ENCODE measurements around the gene VSIG10L.

Gene VSIG10L

DNA sequence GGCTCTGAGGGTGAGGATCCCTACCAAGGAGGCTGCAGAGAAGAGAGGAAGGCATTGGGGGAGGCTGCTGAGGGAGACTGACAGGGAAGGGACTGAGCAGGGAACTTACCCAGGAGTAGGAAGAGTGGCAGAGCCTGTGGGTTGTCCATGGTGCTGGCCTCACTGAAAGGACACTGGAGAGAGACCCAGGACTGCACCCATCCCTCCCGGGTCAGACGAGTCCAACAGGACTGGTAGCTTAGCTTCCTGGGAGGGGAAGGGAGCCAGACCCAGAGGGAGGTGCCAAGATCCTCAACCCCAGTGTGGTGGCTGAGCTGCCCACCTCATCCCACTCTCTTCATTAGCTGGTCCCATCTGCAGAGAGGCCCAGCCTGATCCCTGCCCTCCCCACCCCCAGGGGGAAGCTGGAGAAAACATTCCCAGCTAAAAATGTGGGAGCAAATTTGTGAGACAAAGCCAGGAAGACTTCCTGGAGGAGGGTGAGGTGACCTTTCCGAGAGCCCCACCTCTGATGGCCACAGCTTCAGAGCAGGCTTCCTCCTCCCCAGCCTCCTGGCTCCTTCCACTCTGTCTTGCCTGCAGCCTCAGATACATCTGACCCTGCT, at the start of gene VSIG10L:
Gene VSIG10L, minus strand, starts transcription at position 164 of the 605 bp plus-strand sequence. Its CDS starts 15 bp downstream, at position 149.
- Histone ChIP-seq H3K9ac (ENCODE audit: low read length) (no peak within 1 kb of the TSS), H3K4me3 (ENCODE audit: low read depth, low read length) (peak within 1 kb of the TSS; percentile 81), H3K9me3 (ENCODE audit: control insufficient read depth, insufficient read depth, low read depth, low read length) (no peaks in the 10 kb centered on the region), H3K36me3 (ENCODE audit: control insufficient read depth, insufficient read depth, low read length) (peaks cover 9% of the 10 kb centered on the region; the same call in 1 of the 2 replicates), H3K27me3 (ENCODE audit: control insufficient read depth, insufficient read depth, low read length) (peaks cover 19% of the 10 kb centered on the region), H3K4me1 (ENCODE audit: control insufficient read depth, insufficient read depth, low read length) (peaks cover 34% of the 10 kb centered on the region), H3K27ac (ENCODE audit: low read depth, low read length) (no peak within 1 kb of the TSS)

GRCh38 chr19:51391073-51391611, 49.2 kb upstream of the VSIG10L start:
- Histone ChIP-seq H3K27ac (ENCODE audit: low read depth, low read length) (no peak overlapping the region), H3K36me3 (ENCODE audit: control insufficient read depth, insufficient read depth, low read length) (no peaks in the 10 kb centered on the region), H3K9me3 (ENCODE audit: control insufficient read depth, insufficient read depth, low read depth, low read length) (no peaks in the 10 kb centered on the region), H3K4me3 (ENCODE audit: low read depth, low read length) (peak overlapping the region; percentile 45), H3K9ac (ENCODE audit: low read length) (no peak overlapping the region), H3K4me1 (ENCODE audit: control insufficient read depth, insufficient read depth, low read length) (peaks cover 20% of the 10 kb centered on the region; the same call in 1 of the 2 replicates), H3K27me3 (ENCODE audit: control insufficient read depth, insufficient read depth, low read length) (no peaks in the 10 kb centered on the region)

DNA sequence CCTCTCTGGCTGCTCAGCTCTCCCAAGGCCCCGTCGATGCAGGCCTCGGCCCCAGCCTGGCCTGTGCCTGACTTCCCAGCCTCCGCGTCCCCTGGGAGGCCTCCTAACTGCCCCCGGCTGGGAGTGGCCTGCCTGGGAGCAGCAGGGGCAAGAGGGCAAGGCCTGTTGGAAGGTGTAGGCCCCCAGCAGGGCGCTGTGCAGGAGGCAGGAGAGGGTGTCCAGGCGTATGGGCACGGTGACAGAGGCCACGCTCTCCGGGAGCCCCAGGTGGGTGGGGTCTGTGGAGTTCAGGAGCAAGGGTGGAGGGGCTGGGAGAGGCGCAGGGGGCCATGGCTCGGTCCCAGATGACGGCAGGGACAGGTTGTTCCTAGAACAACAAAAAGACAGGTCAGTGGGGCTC, 47.2 kb upstream of the VSIG10L start:
- Histone ChIP-seq H3K4me1 (ENCODE audit: control insufficient read depth, insufficient read depth, low read length) (peaks cover 13% of the 10 kb centered on the region; the same call in 1 of the 2 replicates), H3K9me3 (ENCODE audit: control insufficient read depth, insufficient read depth, low read depth, low read length) (no peaks in the 10 kb centered on the region), H3K4me3 (ENCODE audit: low read depth, low read length) (no peak overlapping the region), H3K9ac (ENCODE audit: low read length) (no peak overlapping the region), H3K36me3 (ENCODE audit: control insufficient read depth, insufficient read depth, low read length) (no peaks in the 10 kb centered on the region), H3K27ac (ENCODE audit: low read depth, low read length) (no peak overlapping the region), H3K27me3 (ENCODE audit: control insufficient read depth, insufficient read depth, low read length) (no peaks in the 10 kb centered on the region)

GRCh38 chr19:51387924-51388389, 46.0 kb upstream of the VSIG10L start, which contains the start of gene LIM2:
Gene LIM2, minus strand, starts transcription at chr19:51387974. Its CDS starts 531 bp downstream, at chr19:51387443.
- Histone ChIP-seq H3K27me3 (ENCODE audit: control insufficient read depth, insufficient read depth, low read length) (no peaks in the 10 kb centered on the region), H3K4me1 (ENCODE audit: control insufficient read depth, insufficient read depth, low read length) (peaks cover 9% of the 10 kb centered on the region; the same call in 1 of the 2 replicates), H3K27ac (ENCODE audit: low read depth, low read length) (no peak within 1 kb of the TSS), H3K9me3 (ENCODE audit: control insufficient read depth, insufficient read depth, low read depth, low read length) (no peaks in the 10 kb centered on the region), H3K9ac (ENCODE audit: low read length) (no peak within 1 kb of the TSS), H3K4me3 (ENCODE audit: low read depth, low read length) (no peak within 1 kb of the TSS), H3K36me3 (ENCODE audit: control insufficient read depth, insufficient read depth, low read length) (no peaks in the 10 kb centered on the region)

GRCh38 chr19:51386882-51387520, 45.1 kb upstream of the VSIG10L start:
- H3K36me3 ChIP-seq (ENCODE audit: control insufficient read depth, insufficient read depth, low read length), result no peaks in the 10 kb centered on the region
- H3K27ac ChIP-seq (ENCODE audit: low read depth, low read length), result no peak overlapping the region
- no peak overlapping the region for H3K4me3 ChIP-seq (ENCODE audit: low read depth, low read length)
- H3K9ac ChIP-seq (ENCODE audit: low read length), result no peak overlapping the region
- H3K9me3 ChIP-seq (ENCODE audit: control insufficient read depth, insufficient read depth, low read depth, low read length), result 0 out of 2 replicates have a peak, but pooled peaks cover 2% of the 10 kb centered on the region
- peaks cover 9% of the 10 kb centered on the region; the same call in 1 of the 2 replicates for H3K4me1 ChIP-seq (ENCODE audit: control insufficient read depth, insufficient read depth, low read length)
- no peaks in the 10 kb centered on the region for H3K27me3 ChIP-seq (ENCODE audit: control insufficient read depth, insufficient read depth, low read length)

- Histone ChIP-seq H3K9ac (ENCODE audit: low read length) (no peak overlapping the region), H3K4me1 (ENCODE audit: control insufficient read depth, insufficient read depth, low read length) (no peaks in the 10 kb centered on the region), H3K9me3 (ENCODE audit: control insufficient read depth, insufficient read depth, low read depth, low read length) (peaks cover 11% of the 10 kb centered on the region), H3K36me3 (ENCODE audit: control insufficient read depth, insufficient read depth, low read length) (no peaks in the 10 kb centered on the region), H3K27me3 (ENCODE audit: control insufficient read depth, insufficient read depth, low read length) (no peaks in the 10 kb centered on the region), H3K27ac (ENCODE audit: low read depth, low read length) (no peak overlapping the region), H3K4me3 (ENCODE audit: low read depth, low read length) (no peak overlapping the region)
Measured at GRCh38 chr19:51382004-51382403, 40.1 kb upstream of the VSIG10L start.

- H3K27ac ChIP-seq (ENCODE audit: low read depth, low read length), result no peak overlapping the region; the same call in 1 of the 2 replicates
- peaks cover 11% of the 10 kb centered on the region for H3K9me3 ChIP-seq (ENCODE audit: control insufficient read depth, insufficient read depth, low read depth, low read length)
- no peak overlapping the region for H3K9ac ChIP-seq (ENCODE audit: low read length)
- no peaks in the 10 kb centered on the region for H3K27me3 ChIP-seq (ENCODE audit: control insufficient read depth, insufficient read depth, low read length)
- H3K4me1 ChIP-seq (ENCODE audit: control insufficient read depth, insufficient read depth, low read length), result no peaks in the 10 kb centered on the region
- no peaks in the 10 kb centered on the region for H3K36me3 ChIP-seq (ENCODE audit: control insufficient read depth, insufficient read depth, low read length)
- H3K4me3 ChIP-seq (ENCODE audit: low read depth, low read length), result no peak overlapping the region
Measured at GRCh38 chr19:51380379-51380778, 38.4 kb upstream of the VSIG10L start.

DNA sequence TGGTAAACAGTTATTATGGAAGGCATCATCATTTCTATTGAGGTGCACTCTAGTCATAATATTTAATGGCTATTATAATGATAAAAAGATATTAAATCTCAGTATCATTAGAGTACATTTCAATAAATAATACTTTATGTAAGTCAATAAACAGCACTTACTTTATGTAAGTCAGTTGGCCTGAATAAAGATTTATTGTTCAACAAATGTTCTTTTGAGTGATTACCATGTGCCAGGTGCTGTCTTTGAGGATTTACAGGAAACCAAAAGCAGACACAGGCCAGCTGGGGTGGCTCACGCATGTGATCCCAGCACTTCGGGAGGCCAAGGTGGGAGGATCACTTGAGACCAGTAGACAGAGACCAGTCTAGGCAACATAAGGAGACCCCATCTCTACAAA, 35.5 kb upstream of the VSIG10L start:
- no peak overlapping the region for H3K27ac ChIP-seq (ENCODE audit: low read depth, low read length)
- no peaks in the 10 kb centered on the region; the same call in 1 of the 2 replicates for H3K4me1 ChIP-seq (ENCODE audit: control insufficient read depth, insufficient read depth, low read length)
- H3K9me3 ChIP-seq (ENCODE audit: control insufficient read depth, insufficient read depth, low read depth, low read length), result peaks cover 10% of the 10 kb centered on the region
- no peaks in the 10 kb centered on the region for H3K27me3 ChIP-seq (ENCODE audit: control insufficient read depth, insufficient read depth, low read length)
- H3K4me3 ChIP-seq (ENCODE audit: low read depth, low read length), result no peak overlapping the region
- H3K36me3 ChIP-seq (ENCODE audit: control insufficient read depth, insufficient read depth, low read length), result no peaks in the 10 kb centered on the region
- no peak overlapping the region for H3K9ac ChIP-seq (ENCODE audit: low read length)

DNA sequence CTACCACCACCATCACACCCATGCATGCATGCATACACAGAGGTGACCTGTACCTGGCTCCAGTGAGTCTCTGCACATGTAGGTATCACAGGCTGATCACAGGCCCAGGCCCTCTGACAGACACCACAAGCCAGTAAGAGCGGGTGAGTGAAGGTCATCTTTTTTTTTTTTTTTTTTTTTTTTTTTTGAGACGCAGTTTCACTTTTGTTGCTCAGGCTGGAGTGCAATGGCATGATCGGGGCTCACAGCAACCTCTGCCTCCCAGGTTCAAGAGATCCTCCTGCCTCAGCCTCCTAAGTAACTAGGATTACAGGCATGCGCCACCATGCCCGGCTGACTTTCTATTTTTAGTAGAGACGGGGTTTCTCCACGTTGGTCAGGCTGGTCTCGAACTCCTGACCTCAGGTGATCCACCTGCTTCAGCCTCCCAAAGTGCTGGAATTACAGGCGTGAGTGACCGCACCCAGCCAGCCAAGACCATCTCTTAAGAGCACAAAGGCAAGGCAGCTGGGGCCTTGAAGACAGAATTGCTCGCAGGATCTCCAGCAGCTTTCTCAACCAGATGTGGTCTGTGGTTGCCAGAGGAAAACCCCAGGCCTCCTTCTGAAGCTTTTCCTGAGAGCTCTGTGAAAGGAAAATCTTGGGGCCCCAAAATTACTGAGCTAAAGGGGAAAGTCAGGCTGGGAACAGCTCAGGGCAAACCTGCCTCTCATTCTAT, 33.7 kb upstream of the VSIG10L start:
- no peaks in the 10 kb centered on the region for H3K9me3 ChIP-seq (ENCODE audit: control insufficient read depth, insufficient read depth, low read depth, low read length)
- no peak overlapping the region for H3K27ac ChIP-seq (ENCODE audit: low read depth, low read length)
- H3K27me3 ChIP-seq (ENCODE audit: control insufficient read depth, insufficient read depth, low read length), result 0 out of 2 replicates have a peak, but pooled peaks cover 3% of the 10 kb centered on the region
- no peak overlapping the region for H3K9ac ChIP-seq (ENCODE audit: low read length)
- H3K4me3 ChIP-seq (ENCODE audit: low read depth, low read length), result no peak overlapping the region
- no peaks in the 10 kb centered on the region; the same call in 1 of the 2 replicates for H3K4me1 ChIP-seq (ENCODE audit: control insufficient read depth, insufficient read depth, low read length)
- H3K36me3 ChIP-seq (ENCODE audit: control insufficient read depth, insufficient read depth, low read length), result no peaks in the 10 kb centered on the region

DNA sequence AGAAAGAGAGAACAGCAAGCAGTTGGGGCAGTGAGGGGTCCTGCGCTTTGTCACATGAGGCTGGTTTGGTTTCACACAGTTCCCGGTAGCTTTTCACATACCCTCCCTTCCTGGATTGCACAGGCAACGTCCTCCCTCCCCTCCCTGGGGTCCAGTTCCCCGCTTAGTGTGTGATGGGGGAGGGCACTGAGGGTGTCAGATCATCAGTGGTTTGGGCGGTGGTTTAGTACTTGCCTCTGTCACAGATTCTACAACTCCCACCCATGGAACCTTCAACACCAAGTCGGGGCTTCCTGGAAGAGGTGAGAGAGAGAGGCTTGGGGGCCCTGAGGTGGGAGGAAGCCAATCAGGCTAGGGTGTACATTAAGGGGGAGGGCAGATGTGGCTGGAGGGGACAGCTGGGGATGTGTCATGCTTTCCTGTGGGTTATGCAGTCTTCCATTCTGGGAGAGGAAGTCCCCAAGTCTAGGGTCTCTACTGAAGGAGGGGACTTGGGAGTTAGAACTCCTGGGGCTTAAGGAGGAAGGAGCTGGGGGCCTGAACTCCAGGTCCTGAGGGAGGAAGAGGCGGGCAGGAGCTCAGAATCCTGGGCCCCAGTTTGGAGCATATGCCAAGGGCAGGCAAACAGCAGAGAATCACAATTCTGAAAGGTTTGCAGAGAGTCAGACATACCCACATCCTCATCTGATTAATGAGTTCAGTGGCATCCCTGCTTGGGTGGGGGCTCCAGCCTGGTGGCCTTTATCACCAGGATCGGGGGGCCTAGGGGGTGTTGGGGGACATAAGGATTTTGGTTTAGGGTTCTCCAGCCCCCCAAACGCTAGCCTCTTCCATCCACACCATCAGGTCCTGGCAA, 30.9 kb upstream of the VSIG10L start, which contains the start of gene NKG7:
Gene NKG7, minus strand, starts transcription at position 6 of the 856 bp plus-strand sequence. CDS start 119 bp downstream, outside the sequence.
- no peak within 1 kb of the TSS for H3K27ac ChIP-seq (ENCODE audit: low read depth, low read length)
- no peaks in the 10 kb centered on the region for H3K36me3 ChIP-seq (ENCODE audit: control insufficient read depth, insufficient read depth, low read length)
- no peak within 1 kb of the TSS for H3K9ac ChIP-seq (ENCODE audit: low read length)
- H3K4me3 ChIP-seq (ENCODE audit: low read depth, low read length), result no peak within 1 kb of the TSS
- H3K4me1 ChIP-seq (ENCODE audit: control insufficient read depth, insufficient read depth, low read length), result peaks cover 7% of the 10 kb centered on the region
- 0 out of 2 replicates have a peak, but pooled peaks cover 3% of the 10 kb centered on the region for H3K27me3 ChIP-seq (ENCODE audit: control insufficient read depth, insufficient read depth, low read length)
- H3K9me3 ChIP-seq (ENCODE audit: control insufficient read depth, insufficient read depth, low read depth, low read length), result no peaks in the 10 kb centered on the region

All from HUES6 (cell line).